Panc1 (cell line): Measurements from ENCODE around the gene NOS1AP. TPM values are rescaled to one million over a fixed set of nuclear protein-coding genes. Genes with fewer than 3 reads are reported as not detected.

Experiments
- ATAC-seq: fragments of 200-7000 bp; cut with Tn5 transposase; 2 replicates; pipeline ENCODE4 v1.9.1; 2020; ENCODE audit warnings: mild to moderate bottlenecking, moderate library complexity
- BruUV-seq: library from RNA; stranded (reverse); fragments of 400-500 nt; replicated peaks from 2 replicates; lab custom pipeline; 2021; lab: Mats Ljungman, UMichigan
- CTCF ChIA-PET: fragments of 300-600 bp; sonication (Branson Sonifier 250); formaldehyde crosslinking; loops from one replicate; lab custom pipeline; 2022; ENCODE audit warnings: antibody characterized with exemption; lab: Charles Lee
- POLR2A ChIA-PET: fragments of 300-600 bp; sonication (Branson Sonifier 250); formaldehyde crosslinking; loops from one replicate; lab custom pipeline; 2022; ENCODE audit warnings: antibody characterized with exemption; lab: Charles Lee
- DNase-seq: peaks from one replicate; pipeline ENCODE4 v3.0.0-alpha.2; 2010; ENCODE audit warnings: low read depth, low spot score
- H3K27ac ChIP-seq: 2 replicates; pipeline ENCODE4 v1.5.1; 2011; ENCODE audit warnings: mild to moderate bottlenecking, low read length, inconsistent platforms
- H3K27me3 ChIP-seq: fragments of 200-500 bp; sonication (Bioruptor generic); 2 replicates; pipeline ENCODE4 v1.6.0; 2014; ENCODE audit warnings: low read length, inconsistent platforms; ENCODE audit not compliant: control insufficient read depth, insufficient read depth
- H3K36me3 ChIP-seq: fragments of 200-500 bp; sonication (Bioruptor generic); 2 replicates; pipeline ENCODE4 v1.5.1; 2014; ENCODE audit warnings: inconsistent platforms, mild to moderate bottlenecking, low read length, moderate library complexity; ENCODE audit not compliant: control insufficient read depth, insufficient read depth
- H3K4me1 ChIP-seq: 2 replicates; pipeline ENCODE4 v1.5.1; 2011; ENCODE audit warnings: inconsistent platforms, mild to moderate bottlenecking, low read length, moderate library complexity; ENCODE audit not compliant: control insufficient read depth, insufficient read depth
- H3K4me3 ChIP-seq, 2 experiments: 2 replicates each; pipeline ENCODE4 v1.5.1; 2011 to 2012; ENCODE audit warnings: low read depth in 2 of 2, low read length in 2 of 2, mild to moderate bottlenecking in 2 of 2, inconsistent platforms in 1 of 2, moderate library complexity in 1 of 2
- H3K9me3 ChIP-seq: fragments of 200-500 bp; sonication (Bioruptor generic); 2 replicates; pipeline ENCODE4 v1.5.1; 2014; ENCODE audit warnings: low read depth, mild to moderate bottlenecking, inconsistent platforms, low read length, moderate library complexity; ENCODE audit not compliant: control insufficient read depth, insufficient read depth
- CTCF ChIP-seq: fragments of 450-650 bp; IDR thresholded peaks from 2 replicates; pipeline ENCODE4 v1.5.1; 2017; ENCODE audit warnings: mild to moderate bottlenecking
- POLR2AphosphoS5 ChIP-seq: IDR thresholded peaks from 2 replicates; pipeline ENCODE4 v1.6.1; 2012; ENCODE audit warnings: mild to moderate bottlenecking, low read depth, low read length, moderate library complexity
- SIN3A ChIP-seq: IDR thresholded peaks from 2 replicates; pipeline ENCODE4 v1.6.1; 2012; ENCODE audit warnings: low read depth, mild to moderate bottlenecking, low read length, moderate library complexity, borderline replicate concordance; ENCODE audit not compliant: insufficient read depth
- TCF7L2 ChIP-seq: IDR thresholded peaks from 2 replicates; pipeline ENCODE4 v1.6.1; 2011; ENCODE audit warnings: mild to moderate bottlenecking, low read depth, low read length, inconsistent platforms
- in situ Hi-C: cut with HindIII; loops from 2 replicates; pipeline ENCODE4 v1.10.0; 2016; ENCODE audit warnings: low sequenced_read_pairs, low pct_unique_long_range_greater_than_20kb
- intact Hi-C: fragments of 100-400 bp; cut with micrococcal nuclease; formaldehyde crosslinking; loops from one replicate; pipeline ENCODE4 v1.10.0; 2022; ENCODE audit not compliant: unreplicated experiment
- total RNA-seq: library from RNA; stranded (reverse); gene quantifications from one replicate; pipeline ENCODE4 v1.2.1, GENCODE V29; 2021; ENCODE audit not compliant: unreplicated experiment
- TF ChIP-seq, protein P1 (sequence below), 2 experiments: IDR thresholded peaks; 2 replicates each; pipeline ENCODE4 v1.6.1; 2011 to 2012; ENCODE audit warnings: low read depth in 2 of 2, control low read depth in 1 of 2, low read length in 1 of 2, mild to moderate bottlenecking in 1 of 2, moderate library complexity in 1 of 2; ENCODE audit not compliant: insufficient read depth in 1 of 2

Gene NOS1AP
- total RNA-seq, 1 experiment from 2014 or later, result 27.9 TPM

DNA sequence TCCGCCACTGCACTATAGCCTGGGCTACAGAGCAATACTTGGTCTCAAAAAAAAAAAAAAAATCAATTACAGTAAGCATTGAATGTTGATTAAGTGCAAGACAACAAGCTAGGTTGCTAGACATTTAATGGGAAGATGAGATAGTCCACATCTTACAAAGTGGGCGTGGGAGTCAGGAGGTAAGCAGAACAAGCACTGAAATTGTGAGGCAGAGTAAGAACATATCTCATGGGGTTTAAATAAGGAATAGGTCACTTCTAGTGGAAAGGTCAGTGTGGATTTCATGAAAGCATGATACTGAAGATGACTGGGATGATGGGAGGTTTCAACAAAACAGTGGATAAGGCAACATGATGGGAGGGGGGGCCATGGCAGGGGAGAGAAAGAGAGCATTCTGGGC is 44.0 kb upstream of the NOS1AP start:
- no peak for TF ChIP-seq SIN3A
- TF ChIP-seq, protein P1, sequence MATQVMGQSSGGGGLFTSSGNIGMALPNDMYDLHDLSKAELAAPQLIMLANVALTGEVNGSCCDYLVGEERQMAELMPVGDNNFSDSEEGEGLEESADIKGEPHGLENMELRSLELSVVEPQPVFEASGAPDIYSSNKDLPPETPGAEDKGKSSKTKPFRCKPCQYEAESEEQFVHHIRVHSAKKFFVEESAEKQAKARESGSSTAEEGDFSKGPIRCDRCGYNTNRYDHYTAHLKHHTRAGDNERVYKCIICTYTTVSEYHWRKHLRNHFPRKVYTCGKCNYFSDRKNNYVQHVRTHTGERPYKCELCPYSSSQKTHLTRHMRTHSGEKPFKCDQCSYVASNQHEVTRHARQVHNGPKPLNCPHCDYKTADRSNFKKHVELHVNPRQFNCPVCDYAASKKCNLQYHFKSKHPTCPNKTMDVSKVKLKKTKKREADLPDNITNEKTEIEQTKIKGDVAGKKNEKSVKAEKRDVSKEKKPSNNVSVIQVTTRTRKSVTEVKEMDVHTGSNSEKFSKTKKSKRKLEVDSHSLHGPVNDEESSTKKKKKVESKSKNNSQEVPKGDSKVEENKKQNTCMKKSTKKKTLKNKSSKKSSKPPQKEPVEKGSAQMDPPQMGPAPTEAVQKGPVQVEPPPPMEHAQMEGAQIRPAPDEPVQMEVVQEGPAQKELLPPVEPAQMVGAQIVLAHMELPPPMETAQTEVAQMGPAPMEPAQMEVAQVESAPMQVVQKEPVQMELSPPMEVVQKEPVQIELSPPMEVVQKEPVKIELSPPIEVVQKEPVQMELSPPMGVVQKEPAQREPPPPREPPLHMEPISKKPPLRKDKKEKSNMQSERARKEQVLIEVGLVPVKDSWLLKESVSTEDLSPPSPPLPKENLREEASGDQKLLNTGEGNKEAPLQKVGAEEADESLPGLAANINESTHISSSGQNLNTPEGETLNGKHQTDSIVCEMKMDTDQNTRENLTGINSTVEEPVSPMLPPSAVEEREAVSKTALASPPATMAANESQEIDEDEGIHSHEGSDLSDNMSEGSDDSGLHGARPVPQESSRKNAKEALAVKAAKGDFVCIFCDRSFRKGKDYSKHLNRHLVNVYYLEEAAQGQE (IDR thresholded peaks at IDR 0.05; ENCODE audit: insufficient read depth in 1 of 2, low read depth in 2 of 2, low read length in 1 of 2), result no peak
- TF ChIP-seq CTCF, result no peak
- TF ChIP-seq TCF7L2, result no peak
- TF ChIP-seq POLR2AphosphoS5, result no peak
- H3K9me3 ChIP-seq, result no peaks in the 10 kb centered on the region
- ATAC-seq (no peak), DNase-seq (no peak)
- peaks cover 3% of the 10 kb centered on the region for H3K4me1 ChIP-seq
- BruUV-seq, result no TSS peak
- H3K27ac ChIP-seq, result no peak overlapping the region
- no peak overlapping the region for H3K4me3 ChIP-seq
- ChIA-PET CTCF (no interaction called here), POLR2A (no interaction called here)
- intact Hi-C loops (no loop called here), in situ Hi-C loops (no loop called here)
- H3K27me3 ChIP-seq, result peaks cover 9% of the 10 kb centered on the region
- no peaks in the 10 kb centered on the region; the same call in 1 of the 2 replicates for H3K36me3 ChIP-seq

DNA sequence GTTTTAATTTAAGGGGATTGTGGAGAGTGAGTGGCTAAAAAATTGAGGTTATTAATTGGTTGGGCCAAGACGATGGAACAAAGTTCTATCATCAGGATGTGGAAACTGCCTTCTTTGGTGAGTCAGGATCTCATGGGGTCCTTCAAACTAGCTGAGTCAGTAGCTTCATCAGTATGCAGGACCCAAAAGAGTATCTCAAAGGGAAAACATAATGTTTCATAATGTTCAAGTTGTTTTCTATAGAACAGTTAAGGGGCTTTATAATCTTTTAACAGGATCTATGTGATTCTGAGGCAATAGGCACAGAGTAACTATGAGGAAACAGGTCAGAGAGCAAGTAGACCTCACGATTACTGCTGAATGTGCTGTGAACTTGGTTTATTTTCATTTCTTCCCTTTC is 42.6 kb upstream of the NOS1AP start:
- peaks cover 3% of the 10 kb centered on the region for H3K4me1 ChIP-seq
- no peaks in the 10 kb centered on the region; the same call in 1 of the 2 replicates for H3K36me3 ChIP-seq
- in situ Hi-C loops, result no loop called here
- ATAC-seq (no peak), DNase-seq (no peak)
- ChIA-PET POLR2A (no interaction called here), CTCF (no interaction called here)
- no peaks in the 10 kb centered on the region for H3K9me3 ChIP-seq
- intact Hi-C loops, result no loop called here
- no TSS peak for BruUV-seq
- TF ChIP-seq TCF7L2 (no peak), SIN3A (no peak), POLR2AphosphoS5 (no peak), CTCF (no peak)
- TF ChIP-seq, protein P1 (IDR thresholded peaks at IDR 0.05; ENCODE audit: insufficient read depth in 1 of 2, low read depth in 2 of 2, low read length in 1 of 2), result no peak
- no peak overlapping the region for H3K27ac ChIP-seq
- peaks cover 9% of the 10 kb centered on the region for H3K27me3 ChIP-seq
- no peak overlapping the region for H3K4me3 ChIP-seq
